Stimulated activated CD4-positive, alpha-beta T cell treated with anti-CD3 and anti-CD28 coated beads, Interleukin-1b, Interleukin-23, amount 100 ng/mL, for 4 hours (primary cell): Measurements from ENCODE around the gene SLC10A3.
"Not testable (repeated sequence)": the region's sequence is repeated elsewhere in the genome, so short reads cannot be mapped to it uniquely, and the experiment has no call there.

Experiments used
- DNase-seq, 2 donors: peaks; one replicate each; pipeline ENCODE4 v3.0.0-alpha.2; 2020; ENCODE audit warnings: low read depth in 2 of 2

The SLC10A3 gene

GRCh38 chrX:154509455-154509854 is 19.0 kb upstream of the SLC10A3 start:
- no peak for DNase-seq

GRCh38 chrX:154508384-154508745 is 17.9 kb upstream of the SLC10A3 start:
- DNase-seq: no peak

GRCh38 chrX:154507673-154508383 is 17.4 kb upstream of the SLC10A3 start:
- no peak for DNase-seq

GRCh38 chrX:154506483-154507332 is 16.3 kb upstream of the SLC10A3 start:
- no peak for DNase-seq

- no peak for DNase-seq
These were observed 15.3 kb upstream of the SLC10A3 start for GRCh38 chrX:154505734-154506133.

GRCh38 chrX:154502989-154503388 is 12.6 kb upstream of the SLC10A3 start:
- DNase-seq: no peak

GRCh38 chrX:154502098-154502497 is 11.7 kb upstream of the SLC10A3 start:
- no peak for DNase-seq

GRCh38 chrX:154501423-154501822 is 11.0 kb upstream of the SLC10A3 start:
- not testable (repeated sequence) for DNase-seq

- DNase-seq: not testable (repeated sequence)
These were observed 6.2 kb upstream of the SLC10A3 start for GRCh38 chrX:154496591-154497137.

- DNase-seq: no peak
These were observed 5.1 kb upstream of the SLC10A3 start for GRCh38 chrX:154495472-154495922.

GRCh38 chrX:154494715-154495114 is 4.3 kb upstream of the SLC10A3 start:
- DNase-seq: no peak

- peak in 1 of 2 donors; percentile 12 for DNase-seq
These were observed 412 bp downstream of the SLC10A3 start for GRCh38 chrX:154490021-154490413.

- no peak for DNase-seq
These were observed 1.2 kb downstream of the SLC10A3 start for GRCh38 chrX:154489182-154489581.

GRCh38 chrX:154488336-154489075 is 1.9 kb downstream of the SLC10A3 start:
- no peak for DNase-seq

- DNase-seq: no peak
These were observed 2.7 kb downstream of the SLC10A3 start for GRCh38 chrX:154487518-154488290.

GRCh38 chrX:154486396-154487207 is 3.8 kb downstream of the SLC10A3 start, which contains the start of gene UBL4A:
Gene UBL4A (minus strand): TSS chrX:154486615. CDS start chrX:154486584, 31 bp downstream.
- peak; percentile 29 to 57 for DNase-seq

GRCh38 chrX:154486052-154486395 is 4.4 kb downstream of the SLC10A3 start:
- DNase-seq: peak in 1 of 2 donors; percentile 22

- no peak for DNase-seq
These were observed 5.0 kb downstream of the SLC10A3 start for GRCh38 chrX:154485150-154486051.
